ENCODE results near the gene TICAM2. TPM values are rescaled to one million over a fixed set of nuclear protein-coding genes. Genes with fewer than 3 reads are reported as not detected.

TICAM2 gene
- total RNA-seq, 1 experiment from 2014 or later: 3.9 TPM

- Histone ChIP-seq H4K20me1 (ENCODE audit: low read length) (no peaks in the 10 kb centered on the region), H3K36me3 (ENCODE audit: low read depth, low read length) (no peaks in the 10 kb centered on the region), H3F3A (ENCODE audit: low read length, unreplicated experiment) (no peaks in the 10 kb centered on the region), H3K4me1 (ENCODE audit: insufficient read depth, low read length) (peaks cover 27% of the 10 kb centered on the region), H3K9ac (ENCODE audit: low read length) (no peak overlapping the region), H3K27me3 (ENCODE audit: low read length) (no peaks in the 10 kb centered on the region), H3K4me3 (ENCODE audit: low read length) (no peak overlapping the region), H3K9me3 (ENCODE audit: low read length) (no peaks in the 10 kb centered on the region), H3K4me2 (ENCODE audit: low read length) (no peak overlapping the region), H3K9me2 (replicated peaks; ENCODE audit: low read length) (no peaks in the 10 kb centered on the region), H2AFZ (ENCODE audit: low read length) (no peak overlapping the region), H3K79me2 (ENCODE audit: low read length) (no peaks in the 10 kb centered on the region), H3K27ac (ENCODE audit: low read length) (no peak overlapping the region)
- TF ChIP-seq CTCF (conservative IDR thresholded peaks at IDR 0.05; ENCODE audit: low read depth, low read length) (no peak), EZH2 (IDR thresholded peaks at IDR 0.05; ENCODE audit: low read length, unreplicated experiment) (no peak), EZH2phosphoT487 (IDR thresholded peaks at IDR 0.05; ENCODE audit: borderline replicate concordance, low read length) (no peak)
- ATAC-seq: peak; percentile 22; the same call in 1 of the 2 replicates
- ChIA-PET POLR2A (ENCODE audit: unreplicated experiment) (interaction anchor here (0.6 kb wide), 1 partner anchor 9 kb away, joined by 4 read pairs; no protein-coding TSS in a partner anchor), CTCF (no interaction called here)
- intact Hi-C loops (cut with micrococcal nuclease): no loop called here
- peak; percentile 52 for DNase-seq
- no TSS peak for BruUV-seq (replicated peaks)
Observed at GRCh38 chr5:115583474-115583873, 18.8 kb downstream of the TICAM2 start.

- ATAC-seq (no peak), DNase-seq (no peak)
- H3K9me3 ChIP-seq (ENCODE audit: low read length): no peaks in the 10 kb centered on the region
- H3K27ac ChIP-seq (ENCODE audit: low read length): no peak overlapping the region
- peaks cover 32% of the 10 kb centered on the region for H3K4me1 ChIP-seq (ENCODE audit: insufficient read depth, low read length)
- H3K9ac ChIP-seq (ENCODE audit: low read length): no peak overlapping the region
- H3K9me2 ChIP-seq (replicated peaks; ENCODE audit: low read length): no peaks in the 10 kb centered on the region
- POLR2A ChIA-PET (ENCODE audit: unreplicated experiment): no interaction called here
- H4K20me1 ChIP-seq (ENCODE audit: low read length): no peaks in the 10 kb centered on the region
- CTCF ChIA-PET: no interaction called here
- TF ChIP-seq EZH2 (IDR thresholded peaks at IDR 0.05; ENCODE audit: low read length, unreplicated experiment): no peak
- H3K27me3 ChIP-seq (ENCODE audit: low read length): no peaks in the 10 kb centered on the region
- BruUV-seq (replicated peaks): no TSS peak
- no peaks in the 10 kb centered on the region for H3K36me3 ChIP-seq (ENCODE audit: low read depth, low read length)
- no peaks in the 10 kb centered on the region for H3F3A ChIP-seq (ENCODE audit: low read length, unreplicated experiment)
- no peak overlapping the region for H2AFZ ChIP-seq (ENCODE audit: low read length)
- no peaks in the 10 kb centered on the region for H3K79me2 ChIP-seq (ENCODE audit: low read length)
- H3K4me2 ChIP-seq (ENCODE audit: low read length): no peak overlapping the region
- H3K4me3 ChIP-seq (ENCODE audit: low read length): no peak overlapping the region
- intact Hi-C loops (cut with micrococcal nuclease): no loop called here
Observed at GRCh38 chr5:115580941-115581340, 21.3 kb downstream of the TICAM2 start.

- Histone ChIP-seq H3F3A (ENCODE audit: low read length, unreplicated experiment) (no peaks in the 10 kb centered on the region), H3K4me2 (ENCODE audit: low read length) (peak overlapping the region; percentile 45), H3K9ac (ENCODE audit: low read length) (no peak overlapping the region), H3K27ac (ENCODE audit: low read length) (peak overlapping the region; percentile 21; the same call in 1 of the 2 replicates), H3K9me2 (replicated peaks; ENCODE audit: low read length) (no peaks in the 10 kb centered on the region), H3K4me3 (ENCODE audit: low read length) (no peak overlapping the region), H3K27me3 (ENCODE audit: low read length) (no peaks in the 10 kb centered on the region), H2AFZ (ENCODE audit: low read length) (no peak overlapping the region), H3K36me3 (ENCODE audit: low read depth, low read length) (no peaks in the 10 kb centered on the region), H3K4me1 (ENCODE audit: insufficient read depth, low read length) (peaks cover 42% of the 10 kb centered on the region), H3K9me3 (ENCODE audit: low read length) (no peaks in the 10 kb centered on the region), H4K20me1 (ENCODE audit: low read length) (no peaks in the 10 kb centered on the region), H3K79me2 (ENCODE audit: low read length) (no peaks in the 10 kb centered on the region)
- ChIA-PET CTCF (no interaction called here), POLR2A (ENCODE audit: unreplicated experiment) (no interaction called here)
- ATAC-seq (peak; percentile 89), DNase-seq (peak; percentile 71)
- intact Hi-C loops (cut with micrococcal nuclease): loop anchor here (2.0 kb wide), 1 partner anchor 35 kb away; the partner anchor contains the start of gene FEM1C
- no TSS peak for BruUV-seq (replicated peaks)
- TF ChIP-seq CTCF (conservative IDR thresholded peaks at IDR 0.05; ENCODE audit: low read depth, low read length) (no peak), EZH2phosphoT487 (IDR thresholded peaks at IDR 0.05; ENCODE audit: borderline replicate concordance, low read length) (no peak), EZH2 (IDR thresholded peaks at IDR 0.05; ENCODE audit: low read length, unreplicated experiment) (no peak)
Observed at GRCh38 chr5:115579747-115580173, 22.5 kb downstream of the TICAM2 start.

Data from PC-3 (cell line).